ENCODE results near the gene CPNE7.
"Not testable (repeated sequence)": the region's sequence is repeated elsewhere in the genome, so short reads cannot be mapped to it uniquely, and the experiment has no call there.

CPNE7 gene

DNA sequence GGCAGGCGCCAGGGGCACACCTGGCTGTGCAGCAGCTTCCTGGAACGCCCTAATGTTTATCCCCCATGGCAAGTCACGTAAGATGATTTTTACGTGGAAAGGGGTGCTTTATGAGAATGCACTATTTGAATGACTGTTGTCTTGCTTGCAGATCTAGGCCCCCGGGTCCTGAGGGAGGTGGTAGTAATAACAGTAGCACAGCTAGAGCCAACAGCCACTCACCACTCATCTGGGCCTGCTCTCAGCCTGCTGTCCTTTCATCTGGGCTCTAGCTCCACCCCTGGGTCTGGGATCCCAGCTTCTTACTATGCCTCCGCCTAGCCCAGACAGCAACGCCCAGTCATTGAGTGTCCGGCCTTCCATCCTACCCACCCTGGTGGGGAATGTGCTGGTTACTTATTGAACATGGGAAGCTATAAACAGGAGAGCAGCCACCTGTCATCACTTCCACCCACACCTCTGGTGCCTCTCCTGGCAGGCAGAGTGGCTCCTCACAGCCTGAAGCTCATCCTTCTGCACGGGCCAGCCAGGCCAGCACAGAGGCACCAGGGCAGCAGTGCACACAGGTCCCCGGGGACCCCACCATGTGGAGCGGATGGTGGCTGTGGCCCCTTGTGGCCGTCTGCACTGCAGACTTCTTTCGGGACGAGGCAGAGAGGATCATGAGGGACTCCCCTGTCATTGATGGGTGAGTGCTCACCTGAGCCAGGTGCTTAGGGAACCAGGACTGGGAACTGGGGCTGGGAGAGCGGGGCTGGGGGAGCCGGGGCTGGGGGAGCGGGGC, 54.5 kb downstream of the CPNE7 start:
- no peak for DNase-seq

DNA sequence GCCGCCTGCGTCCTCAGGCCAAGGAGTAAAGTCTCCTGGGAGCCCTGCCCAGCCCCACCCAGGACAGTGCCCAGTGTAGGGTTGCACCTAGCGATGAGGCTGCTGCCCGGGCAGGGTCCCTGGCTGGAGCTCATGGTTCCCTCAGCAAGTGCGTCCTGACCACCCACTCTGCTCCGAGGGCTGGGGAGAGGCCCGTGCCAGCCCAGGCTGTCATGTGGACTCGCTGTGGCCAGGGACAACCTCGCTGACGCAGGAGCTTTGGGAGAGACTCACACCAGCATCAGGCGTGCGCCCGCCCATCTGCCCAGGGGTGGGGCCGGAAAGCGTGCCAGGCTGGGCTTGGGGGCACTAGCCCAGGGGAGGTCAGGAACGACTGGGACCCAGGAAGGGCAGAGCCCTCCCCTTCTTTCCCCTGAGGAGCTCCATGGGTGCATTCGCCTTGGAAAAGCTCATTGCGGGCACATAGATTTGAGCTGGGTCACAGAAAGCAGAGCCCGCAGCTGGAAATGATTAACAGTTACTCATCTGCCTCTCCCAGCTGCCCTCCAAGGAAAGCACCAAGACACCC, 57.6 kb downstream of the CPNE7 start:
- no peak for DNase-seq

DNA sequence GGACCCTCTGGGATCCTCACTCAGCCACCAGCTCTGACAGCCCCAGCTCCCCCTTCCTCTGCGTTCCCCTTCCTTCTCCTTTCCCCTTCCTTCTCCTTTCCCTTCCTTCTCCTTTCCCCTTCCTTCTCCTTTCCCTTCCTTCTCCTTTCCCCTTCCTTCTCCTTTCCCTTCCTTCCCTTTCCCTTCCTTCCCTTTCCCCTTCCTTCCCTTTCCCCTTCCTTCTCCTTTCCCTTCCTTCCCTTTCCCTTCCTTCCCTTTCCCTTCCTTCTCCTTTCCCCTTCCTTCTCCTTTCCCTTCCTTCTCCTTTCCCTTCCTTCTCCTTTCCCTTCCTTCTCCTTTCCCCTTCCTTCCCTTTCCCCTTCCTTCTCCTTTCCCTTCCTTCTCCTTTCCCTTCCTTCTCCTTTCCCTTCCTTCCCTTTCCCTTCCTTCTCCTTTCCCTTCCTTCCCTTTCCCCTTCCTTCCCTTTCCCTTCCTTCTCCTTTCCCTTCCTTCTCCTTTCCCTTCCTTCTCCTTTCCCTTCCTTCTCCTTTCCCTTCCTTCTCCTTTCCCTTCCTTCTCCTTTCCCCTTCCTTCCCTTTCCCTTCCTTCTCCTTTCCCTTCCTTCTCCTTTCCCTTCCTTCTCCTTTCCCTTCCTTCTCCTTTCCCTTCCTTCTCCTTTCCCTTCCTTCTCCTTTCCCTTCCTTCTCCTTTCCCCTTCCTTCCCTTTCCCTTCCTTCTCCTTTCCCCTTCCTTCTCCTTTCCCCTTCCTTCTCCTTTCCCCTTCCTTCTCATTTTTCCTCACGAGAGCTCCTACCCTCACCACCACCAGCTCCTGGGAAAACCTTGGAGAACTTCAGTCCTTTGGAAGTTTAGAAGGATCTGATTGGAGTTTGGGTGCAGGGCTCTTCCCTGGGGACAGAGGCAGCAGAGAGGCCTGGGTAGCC, 59.2 kb downstream of the CPNE7 start:
- DNase-seq = not testable (repeated sequence)

DNA sequence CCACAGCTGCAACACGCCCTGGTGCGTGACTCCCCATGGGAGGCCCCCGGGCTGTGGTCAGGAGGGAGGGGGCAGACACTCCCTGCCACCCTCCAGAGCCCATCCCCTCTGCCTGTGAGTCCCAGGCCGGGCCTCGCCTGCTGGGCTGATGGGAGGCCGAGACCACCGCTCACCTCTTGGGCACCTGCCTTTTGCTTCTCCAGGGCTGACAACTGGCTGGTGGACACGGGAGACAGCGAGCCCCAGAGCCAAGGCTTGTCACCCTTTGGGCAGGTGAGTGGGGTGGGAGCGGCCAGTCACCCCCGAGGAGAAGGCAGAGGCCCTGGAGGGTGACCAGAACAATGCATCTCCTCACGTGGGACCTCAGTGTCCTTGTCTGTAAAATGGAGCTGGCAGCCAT, 61.1 kb downstream of the CPNE7 start:
- no peak for DNase-seq

DNA sequence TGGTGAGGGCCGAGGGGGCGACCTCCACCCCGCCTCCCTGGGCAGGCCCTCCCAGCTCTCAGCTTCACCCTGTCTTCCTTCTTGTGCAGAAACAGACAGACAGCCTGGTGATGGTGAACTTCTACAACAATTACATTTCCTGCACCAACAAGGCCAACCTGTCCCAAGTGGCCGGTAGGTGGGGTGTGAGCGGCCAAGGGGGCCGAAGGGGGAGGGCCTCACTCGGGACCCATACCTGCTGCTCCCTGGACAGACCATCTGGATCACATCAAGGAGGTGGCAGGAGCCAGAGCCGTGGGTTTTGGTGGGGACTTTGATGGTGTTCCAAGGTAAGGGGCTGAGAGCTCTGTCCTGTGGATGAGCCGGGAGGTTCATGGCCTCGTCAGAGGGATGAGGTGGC, 61.8 kb downstream of the CPNE7 start:
- no peak for DNase-seq

DNA sequence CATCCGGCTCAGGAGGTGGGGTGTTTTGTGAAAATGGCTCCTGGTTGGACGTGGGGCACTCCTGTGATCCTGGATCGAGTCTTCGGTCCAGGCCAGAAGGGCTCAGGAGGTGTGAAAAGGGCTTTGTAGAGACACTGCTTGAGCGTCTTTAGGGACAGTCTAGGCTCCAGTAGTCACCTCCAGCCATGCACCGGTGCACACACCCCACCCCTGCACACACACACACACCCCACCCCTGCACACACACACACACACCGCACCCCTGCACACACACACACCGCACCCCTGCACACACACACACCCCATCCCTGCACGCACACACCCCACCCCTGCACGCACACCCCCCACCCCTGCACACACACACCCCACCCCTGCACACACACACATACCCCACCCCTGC, 62.9 kb downstream of the CPNE7 start:
- DNase-seq = no peak

DNA sequence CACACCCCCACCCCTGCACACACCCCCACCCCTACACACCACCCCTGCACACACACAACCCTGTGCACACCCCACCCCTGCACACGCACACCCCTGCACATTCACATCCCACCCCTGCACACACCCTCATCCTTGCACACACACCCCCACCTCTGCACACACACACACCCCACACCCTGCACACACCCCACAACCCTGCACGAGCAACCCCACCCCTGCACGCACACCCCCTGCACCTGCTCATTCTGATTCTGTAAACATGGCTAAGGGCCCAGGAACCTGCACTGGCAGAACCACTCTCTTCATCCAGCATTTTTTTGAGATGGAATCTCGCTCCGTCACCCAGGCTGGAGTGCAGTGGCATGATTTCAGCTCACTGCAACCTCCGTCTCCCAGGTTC, 63.8 kb downstream of the CPNE7 start:
- DNase-seq = no peak

DNA sequence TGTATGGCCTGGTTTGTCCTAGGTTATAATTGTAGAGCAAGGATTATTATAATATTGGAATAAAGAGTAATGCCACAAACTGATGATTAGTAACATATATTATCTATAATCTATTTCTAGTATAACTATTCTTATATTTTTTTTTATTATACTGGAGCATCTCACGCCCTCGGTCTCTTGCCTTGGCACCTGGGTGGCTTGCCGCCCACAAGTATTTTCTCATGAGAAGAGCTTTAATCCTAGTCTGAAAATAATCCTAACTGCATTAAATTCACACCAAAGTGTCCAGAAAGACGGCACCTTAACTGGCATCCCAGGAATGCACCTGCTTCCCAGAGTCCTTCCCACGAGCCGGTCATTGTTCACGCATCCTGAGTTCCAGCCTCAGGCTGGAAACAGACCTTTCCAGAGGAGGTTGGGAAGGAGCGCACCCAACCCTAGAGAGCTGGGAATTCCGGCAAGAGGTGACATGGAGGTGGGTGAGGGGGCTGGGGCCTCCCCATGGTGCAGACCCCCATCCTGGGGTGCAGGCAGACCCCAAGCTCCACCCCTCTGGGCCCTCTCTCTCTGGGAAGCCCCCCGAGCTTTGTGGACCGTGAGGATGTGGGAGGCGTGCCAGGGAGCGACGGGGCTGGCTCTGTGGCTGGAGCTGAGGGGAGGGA, 66.0 kb downstream of the CPNE7 start:
- DNase-seq = no peak

DNA sequence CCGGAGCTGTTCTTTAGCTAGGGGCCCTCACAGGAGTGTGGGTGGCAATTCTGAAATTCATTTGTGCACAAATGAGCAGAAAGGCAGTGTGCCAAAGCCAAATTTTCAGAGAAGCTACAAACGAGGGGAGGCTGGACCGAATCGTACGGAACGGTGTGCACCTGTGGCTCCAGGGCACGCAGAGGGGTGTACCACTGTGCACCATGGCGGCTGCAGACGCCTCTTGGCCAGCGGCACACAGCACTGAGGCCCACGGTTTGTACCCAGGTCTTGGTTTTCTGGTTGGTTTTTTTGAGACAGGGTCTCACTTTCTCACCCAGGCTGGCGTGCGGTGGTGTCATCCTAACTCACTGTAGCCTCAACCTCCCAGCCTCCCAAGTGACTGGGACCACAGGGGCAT, 67.0 kb downstream of the CPNE7 start:
- DNase-seq = no peak

DNA sequence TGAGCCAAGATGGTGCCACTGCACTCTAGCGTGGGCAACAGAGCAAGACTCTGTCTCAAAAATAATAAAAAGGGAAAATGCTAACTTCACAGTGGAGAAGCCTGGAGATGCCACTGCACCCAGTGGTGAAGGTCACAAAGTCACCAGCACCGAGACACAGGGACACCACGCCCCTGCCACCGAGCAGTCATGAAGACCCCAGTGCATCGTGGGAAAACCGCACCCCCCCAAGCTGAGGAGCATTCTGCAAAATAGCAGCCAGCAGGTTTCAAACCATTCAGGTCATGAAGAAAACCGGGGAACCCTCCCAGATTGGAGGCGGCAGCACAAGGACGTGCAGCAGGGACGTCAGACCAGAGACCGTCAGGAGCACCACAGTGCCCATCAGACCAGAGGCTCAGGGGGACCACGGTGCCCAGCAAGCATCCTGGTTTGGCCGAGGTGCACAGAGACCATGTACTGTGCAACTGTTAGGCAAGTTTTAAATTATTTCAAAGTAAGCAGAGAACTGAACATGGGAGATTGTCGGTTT, 68.3 kb downstream of the CPNE7 start:
- no peak for DNase-seq

DNA sequence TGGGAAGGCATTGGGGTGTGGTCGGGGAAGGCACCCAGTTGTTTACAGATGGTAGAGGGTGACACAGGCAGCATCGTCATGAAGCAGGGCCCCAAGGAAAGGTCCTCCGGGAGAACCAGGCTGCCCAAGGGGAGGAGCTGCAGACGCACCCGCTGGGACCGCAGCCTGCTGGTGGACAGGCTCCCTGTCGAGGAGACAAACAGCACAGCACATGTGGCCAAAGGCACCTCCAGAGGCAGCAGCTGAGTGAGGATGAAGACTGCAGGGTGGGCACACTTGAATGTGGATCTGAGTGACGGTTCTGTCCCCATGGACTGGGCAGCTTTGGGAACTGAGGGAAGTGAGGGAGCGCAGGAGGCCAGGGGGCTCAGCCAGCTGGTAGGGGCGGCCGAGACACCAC, 69.6 kb downstream of the CPNE7 start:
- DNase-seq = no peak

DNA sequence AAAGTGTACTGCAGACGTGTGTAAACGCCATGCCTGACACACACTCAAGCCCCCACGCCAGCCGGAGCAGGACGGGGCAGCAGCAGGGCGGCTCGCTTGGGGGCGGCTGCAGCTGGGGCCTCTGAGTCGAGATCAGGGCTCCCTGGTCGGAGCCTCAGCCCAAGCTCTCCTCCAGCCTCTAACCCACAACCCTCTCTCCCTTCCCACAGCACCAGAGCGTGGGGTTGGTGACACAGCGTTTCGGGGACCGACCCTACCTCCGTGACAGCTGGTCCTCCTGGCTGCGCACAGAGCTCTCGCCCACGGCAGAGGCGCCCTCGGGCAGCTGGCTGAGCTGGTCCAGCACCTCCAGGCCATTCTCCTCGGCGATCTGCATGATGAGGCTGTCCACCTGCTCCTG, 70.7 kb downstream of the CPNE7 start:
- no peak for DNase-seq
